HG03565 (cell line): ENCODE data around the gene CCNJL.
"Not testable (repeated sequence)": the region's sequence is repeated elsewhere in the genome, so short reads cannot be mapped to it uniquely, and the experiment has no call there.

Source experiments
- ATAC-seq: cut with Tn5 transposase; IDR thresholded peaks from one replicate; pipeline ENCODE4 v1.9.1; 2021; ENCODE audit warnings: mild to moderate bottlenecking, moderate library complexity; ENCODE audit not compliant: unreplicated experiment

Gene CCNJL

DNA sequence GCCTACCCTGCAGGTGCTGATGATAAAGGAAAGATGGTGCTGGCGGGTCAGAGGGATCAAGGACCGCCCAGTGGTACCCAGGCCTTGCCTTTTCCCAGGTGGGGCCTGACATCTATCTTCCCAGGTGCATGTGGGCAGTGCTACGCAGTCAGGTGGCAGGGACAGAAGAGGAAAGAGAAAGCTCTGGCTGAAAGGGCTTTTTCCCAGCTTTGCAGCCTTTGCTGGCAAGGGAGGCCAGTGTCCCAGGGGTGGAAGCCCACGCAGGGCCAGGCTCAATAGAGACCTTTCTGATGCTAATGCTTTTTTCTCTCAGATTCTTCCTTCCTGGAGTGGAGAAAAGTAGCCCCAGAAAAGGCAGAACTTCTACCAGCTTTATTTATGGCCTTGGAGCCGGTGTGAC is 46.3 kb downstream of the CCNJL start:
- ATAC-seq: no peak

DNA sequence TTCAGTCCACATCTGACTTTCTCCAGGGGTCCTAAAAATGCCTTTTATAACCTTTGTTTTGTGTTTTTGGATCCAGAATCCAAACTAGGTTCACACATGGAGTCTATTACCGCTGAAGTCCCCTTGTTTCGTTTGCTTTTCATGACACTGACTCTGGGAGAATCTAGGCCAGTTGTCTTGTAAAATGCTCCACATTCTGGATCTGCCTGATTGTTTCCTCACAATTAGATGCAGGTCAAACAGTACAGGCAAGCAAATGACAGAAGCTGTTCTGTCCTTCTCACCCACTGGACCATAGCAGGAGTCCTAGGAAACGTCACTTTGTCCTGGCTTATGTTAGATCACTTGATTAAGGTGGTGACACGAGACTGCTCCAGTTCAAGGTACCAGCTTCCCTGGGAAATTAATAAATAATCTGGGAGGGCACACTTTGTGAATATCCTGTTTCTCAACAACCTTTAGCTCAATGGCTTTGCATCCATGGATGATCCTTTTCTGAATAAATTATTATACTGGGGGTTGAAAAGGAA is 49.0 kb downstream of the CCNJL start:
- ATAC-seq: no peak

DNA sequence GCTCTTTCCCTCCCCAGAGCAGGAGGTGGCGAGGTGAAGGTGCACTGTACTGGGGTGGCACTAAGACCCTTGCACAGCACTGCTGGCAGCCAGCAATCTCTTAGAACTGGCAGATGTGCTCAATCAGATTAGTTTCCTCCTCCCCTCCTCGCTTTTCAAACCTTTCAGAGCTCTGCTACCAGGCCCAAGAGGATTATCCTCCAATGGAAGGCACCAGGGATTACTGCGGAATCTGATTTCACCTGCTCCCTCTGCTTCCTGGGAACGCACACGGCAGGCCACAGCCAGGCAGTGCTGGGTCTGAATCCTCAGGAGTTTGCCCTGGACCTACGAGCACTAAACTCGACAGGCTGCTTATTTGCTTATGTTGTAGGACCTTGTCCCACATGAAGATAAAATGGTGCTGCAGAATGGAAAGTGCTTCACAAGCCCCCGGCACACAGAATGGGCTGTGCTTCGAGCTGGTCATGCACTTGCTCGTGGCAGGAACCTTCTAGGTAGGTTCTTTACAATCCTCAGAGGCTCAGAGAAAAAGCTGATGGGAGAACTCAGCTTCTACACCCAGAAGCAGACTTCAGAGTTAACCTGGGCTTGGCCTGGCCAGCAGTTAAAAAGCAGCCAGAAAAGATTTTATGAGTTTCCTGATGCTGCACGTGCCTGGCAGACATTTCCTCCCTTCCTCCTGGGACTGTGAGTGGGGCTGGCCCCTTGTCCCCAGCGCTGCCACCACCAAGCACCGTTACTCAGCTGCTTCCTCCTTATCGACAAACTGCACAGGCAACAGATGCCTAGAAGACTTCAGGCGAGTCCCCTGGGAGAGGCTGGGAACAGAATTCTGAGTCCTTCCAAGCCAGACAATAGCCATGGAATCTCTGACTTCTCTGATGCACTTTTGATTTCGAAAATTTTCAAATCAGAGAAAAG is 50.0 kb downstream of the CCNJL start:
- no peak for ATAC-seq

DNA sequence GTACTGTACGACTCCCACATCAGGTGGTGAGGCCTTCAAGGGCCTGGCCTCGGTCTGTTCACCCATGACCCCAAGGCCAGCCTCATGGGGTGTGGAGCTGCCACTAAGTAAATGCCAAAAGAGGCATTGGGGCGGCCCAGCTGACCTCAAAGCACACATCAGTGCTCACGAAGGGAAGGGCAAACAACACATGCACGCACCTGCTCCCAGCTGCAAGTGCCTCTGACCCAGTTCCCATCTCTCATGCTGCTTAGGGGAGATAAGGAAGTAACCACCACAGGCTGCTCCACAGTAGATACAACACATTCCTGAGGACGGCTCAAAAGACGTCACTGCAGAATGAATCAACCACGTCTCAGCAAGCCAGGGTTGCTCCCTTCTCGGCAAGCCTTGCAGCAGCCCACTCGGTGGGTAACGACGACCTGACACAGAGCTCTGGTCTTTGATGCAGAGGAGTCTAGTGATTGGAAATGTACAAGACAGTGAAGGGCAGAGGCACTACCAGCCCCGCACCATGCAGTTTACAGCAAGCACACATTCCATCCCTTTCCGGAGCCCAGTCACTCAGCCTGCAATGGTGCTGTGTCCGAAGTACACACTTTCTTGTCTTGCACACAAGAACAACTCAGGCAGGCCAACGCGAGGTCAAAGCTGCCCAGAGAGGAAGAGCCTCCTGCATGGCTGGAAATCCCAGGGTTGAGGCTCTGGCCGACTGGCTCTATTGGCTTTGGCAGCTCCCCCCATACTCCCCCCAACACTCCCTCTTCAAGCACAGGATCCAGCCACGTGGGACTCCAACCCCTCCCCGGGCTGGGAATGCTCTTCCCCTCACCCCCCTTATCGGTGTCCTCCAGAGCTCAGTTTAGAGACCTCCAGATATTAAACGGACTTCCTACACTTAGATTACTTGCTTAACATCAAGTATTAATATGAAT is 51.2 kb downstream of the CCNJL start:
- ATAC-seq: no peak

DNA sequence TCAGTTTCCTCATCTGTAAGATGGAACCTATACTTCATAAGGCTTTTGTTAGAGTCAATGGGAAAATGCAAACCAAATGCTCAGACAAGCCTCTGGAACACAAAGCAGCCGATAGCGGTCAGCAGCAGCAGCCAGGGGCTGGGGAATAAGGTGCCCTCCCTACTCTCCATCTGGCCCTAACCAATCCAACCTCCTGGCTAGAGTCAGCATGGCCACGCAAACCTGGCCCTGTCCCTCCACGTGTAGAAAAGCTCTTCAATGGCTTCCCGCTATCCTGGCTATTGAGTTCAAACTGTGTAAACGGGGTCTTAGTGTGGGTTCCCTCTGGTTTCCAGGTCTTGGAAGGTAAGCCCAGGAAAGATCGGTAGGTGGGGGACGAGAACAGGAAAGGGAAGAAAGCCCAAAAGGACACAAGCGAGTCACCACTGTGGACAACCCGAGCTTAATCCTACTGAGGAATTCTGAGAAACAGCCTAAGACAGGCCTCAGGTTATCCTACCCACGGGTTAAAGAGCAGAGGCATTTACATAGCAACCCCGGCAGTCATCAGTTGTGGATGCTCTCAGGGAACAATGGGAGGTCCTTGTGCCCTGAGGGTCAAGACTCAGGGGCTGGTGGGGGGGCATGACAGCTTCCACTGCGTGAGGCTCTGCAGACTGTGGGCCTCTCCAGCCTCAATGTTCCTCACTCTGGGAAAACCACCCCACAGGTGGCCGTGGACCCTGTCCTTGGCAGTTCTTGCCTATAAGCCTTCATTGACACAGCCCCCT is 52.2 kb downstream of the CCNJL start:
- no peak for ATAC-seq

DNA sequence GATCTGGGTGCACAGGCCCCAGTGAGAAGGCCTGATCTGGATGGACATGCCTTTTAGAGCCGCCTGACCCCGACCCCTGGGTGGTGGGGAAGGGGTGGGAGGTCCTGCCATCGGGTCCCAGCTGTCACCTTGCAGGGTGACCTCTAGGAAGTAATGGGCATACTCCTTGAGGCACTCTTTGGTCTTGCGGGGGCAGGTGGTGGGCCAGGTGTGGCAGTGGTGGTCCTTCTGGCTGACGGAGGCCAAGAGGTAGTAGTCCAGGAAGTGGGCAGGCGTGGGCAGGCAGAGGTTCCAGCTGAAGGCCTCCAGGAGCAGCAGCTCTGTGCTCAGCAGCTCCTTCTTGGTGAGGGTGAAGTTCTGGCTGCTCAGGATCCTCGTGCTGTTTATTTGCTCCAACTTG is 53.0 kb downstream of the CCNJL start:
- no peak for ATAC-seq

DNA sequence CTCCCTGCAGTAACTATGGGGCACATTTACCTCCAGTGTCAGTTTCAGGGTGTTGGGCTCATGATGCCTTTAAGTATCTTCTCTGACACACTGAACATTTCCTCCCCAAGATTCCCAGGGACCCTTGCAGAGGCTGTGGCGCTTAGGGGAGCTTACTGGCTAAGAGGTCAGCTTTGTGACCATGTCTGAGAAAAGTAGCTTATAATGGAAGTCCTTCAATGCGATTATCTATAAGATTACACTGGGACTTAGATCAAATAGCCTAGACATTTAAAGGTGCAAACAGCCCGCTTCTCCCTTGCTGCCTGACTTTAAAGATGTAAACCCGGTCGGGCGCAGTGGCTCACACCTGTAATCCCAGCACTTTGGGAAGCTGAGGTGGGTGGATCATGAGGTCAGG is 57.7 kb downstream of the CCNJL start:
- ATAC-seq: no peak

DNA sequence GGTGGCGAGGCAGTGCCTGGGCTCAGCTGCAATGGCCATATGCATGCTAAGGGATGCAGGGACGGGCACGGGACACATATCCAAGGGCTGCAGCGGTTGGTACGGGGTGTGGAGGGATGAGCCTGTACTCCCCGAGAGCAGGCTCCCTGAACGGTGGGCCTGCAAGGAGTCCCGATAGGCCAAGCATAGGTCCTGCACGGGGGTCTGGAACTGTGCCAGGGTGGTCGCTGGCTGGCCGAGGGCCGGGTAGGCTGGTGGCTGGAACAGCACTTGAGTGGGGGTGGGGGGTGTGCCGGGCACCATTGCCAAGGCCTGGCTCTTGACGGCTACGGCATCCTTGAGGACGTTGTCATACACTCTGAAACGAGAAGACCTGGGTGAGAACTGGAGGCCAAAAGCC is 58.9 kb downstream of the CCNJL start:
- no peak for ATAC-seq

DNA sequence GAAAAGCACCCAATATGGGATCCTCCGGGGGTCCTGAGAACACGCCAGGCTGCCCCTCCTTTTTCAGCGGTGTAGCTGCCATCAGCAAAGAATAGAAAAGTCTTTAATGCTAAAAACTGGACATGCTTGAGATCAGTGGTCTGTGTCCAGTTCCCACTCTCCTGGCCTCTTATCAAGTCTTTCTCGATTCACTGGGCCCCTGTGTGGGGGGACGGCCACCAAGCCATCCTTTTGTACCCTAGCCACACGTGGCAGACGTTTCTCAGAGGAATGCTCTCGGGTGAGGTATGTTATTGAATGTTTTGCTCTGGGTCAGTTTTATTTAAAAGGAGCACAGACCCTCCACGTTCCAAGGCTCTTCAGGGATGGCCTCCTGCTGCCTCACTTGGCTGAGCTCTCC is 59.4 kb downstream of the CCNJL start:
- ATAC-seq: no peak

DNA sequence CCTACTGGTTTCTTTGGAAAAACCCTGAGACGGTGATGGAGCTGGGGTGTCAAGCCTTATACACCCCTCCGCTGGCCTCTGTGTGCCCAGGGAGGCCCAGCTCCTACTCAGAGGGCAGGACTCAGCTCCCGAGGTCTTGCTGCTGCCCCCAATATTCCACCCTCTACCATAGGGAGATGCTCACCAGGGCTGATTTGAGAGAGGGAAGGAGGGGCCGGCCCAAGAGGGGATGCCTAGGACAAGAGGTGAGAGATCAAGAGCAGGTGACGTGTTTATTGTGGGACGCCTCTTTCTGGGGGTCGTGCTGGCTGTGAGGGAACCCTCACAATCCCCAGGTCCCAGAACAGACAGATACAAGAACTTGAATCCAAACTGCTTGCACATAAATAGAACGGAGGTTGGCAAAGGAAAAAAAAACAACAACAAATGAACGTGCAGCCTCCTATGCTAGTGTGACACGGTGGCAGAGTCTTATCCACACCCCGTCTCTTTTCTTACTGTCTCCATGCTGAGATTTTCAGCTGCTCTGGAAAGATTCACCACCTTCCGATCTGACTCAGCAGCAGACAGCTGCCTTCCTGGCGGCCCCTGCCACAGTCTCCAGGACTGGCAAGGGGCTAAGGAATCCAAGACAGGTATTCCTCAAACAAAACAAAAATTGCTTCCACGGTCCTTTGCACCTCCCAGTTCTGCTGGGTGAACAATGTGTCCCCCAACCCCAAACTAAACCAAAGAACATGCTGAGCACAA is 60.8 kb downstream of the CCNJL start:
- no peak for ATAC-seq

DNA sequence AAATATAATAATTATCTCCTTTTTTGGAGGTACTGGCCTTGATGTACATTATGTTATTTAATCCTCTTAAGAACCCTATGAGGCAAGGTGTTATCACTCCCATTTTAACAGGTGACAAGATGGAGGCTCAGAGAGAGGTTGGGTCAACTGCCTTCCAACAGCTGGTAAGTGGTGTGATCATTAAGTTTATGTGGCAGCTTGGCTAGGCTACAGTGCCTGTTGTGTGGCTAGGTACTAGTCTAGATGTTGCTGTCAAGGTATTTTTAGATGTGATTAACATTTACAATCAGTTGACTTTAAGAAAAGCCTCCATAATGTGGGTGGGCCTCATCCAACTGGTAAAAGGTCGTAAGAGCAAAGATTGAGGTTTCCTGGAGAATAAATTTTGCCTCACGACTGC is 61.5 kb downstream of the CCNJL start:
- ATAC-seq: no peak

DNA sequence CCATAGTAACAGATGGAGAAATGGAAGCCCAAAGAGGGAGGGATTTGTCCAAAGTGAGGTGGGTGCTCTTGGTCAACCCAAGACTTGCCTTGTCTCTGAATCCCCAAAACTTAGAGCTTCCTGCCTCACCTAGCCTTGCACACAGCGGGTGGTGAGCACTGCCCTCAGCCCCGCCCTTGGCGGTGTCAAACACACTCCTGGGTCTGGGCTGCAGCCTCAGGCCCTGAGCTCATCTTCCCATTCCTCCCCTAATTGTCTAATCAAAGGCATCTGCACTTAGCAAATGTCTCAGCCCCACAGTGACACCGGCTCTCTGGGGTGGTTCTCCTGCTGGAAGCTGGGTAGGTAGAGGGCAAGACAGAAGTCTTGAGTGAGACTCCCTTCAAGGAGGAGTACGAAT is 62.1 kb downstream of the CCNJL start:
- no peak for ATAC-seq

DNA sequence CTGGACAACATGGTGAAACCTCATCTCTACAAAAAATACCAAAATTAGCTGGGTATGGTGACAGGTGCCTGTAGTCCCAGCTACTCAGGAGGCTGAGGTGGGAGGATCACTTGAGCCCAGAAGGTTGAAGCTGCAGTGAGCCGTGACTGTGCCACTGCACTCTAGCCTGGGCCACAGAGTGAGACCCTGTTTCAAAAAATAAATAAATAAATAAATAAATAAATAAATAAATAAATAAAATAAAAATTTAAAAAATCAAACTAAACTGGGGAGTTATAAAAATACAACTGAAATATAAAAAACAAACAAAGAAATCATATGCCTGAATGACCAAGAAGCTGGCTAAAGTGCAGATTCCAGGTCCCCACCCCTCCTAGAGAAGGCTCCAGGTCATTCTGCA is 62.8 kb downstream of the CCNJL start:
- not testable (repeated sequence) for ATAC-seq

DNA sequence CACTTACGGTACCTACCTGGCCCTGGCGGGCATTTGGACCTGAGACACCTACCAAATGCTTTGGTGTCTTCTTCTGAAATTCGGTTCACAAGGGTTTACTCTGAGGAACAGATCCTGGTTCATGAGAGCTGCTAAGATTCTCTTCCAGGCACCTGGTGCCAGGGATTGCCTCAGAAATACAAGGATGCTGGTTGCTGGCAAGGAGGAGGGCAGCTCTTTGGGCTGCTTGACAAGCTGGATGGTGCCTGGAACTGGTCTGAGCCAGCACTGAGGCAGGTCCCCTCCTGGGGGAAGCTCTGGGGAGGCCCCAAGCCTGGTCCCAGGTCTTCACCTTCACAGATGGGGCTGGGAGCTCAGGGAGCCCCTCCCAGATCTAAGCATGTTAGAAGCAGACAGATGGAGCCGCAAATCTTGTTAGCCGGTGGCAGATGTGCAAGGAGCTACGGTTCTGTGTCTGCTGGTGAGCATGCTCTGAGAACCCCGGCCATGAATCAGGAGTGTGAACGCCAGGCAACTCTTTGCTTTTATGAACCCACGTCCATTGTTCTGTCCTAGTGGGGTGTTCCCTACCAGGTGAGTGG is 66.8 kb downstream of the CCNJL start:
- ATAC-seq: no peak

DNA sequence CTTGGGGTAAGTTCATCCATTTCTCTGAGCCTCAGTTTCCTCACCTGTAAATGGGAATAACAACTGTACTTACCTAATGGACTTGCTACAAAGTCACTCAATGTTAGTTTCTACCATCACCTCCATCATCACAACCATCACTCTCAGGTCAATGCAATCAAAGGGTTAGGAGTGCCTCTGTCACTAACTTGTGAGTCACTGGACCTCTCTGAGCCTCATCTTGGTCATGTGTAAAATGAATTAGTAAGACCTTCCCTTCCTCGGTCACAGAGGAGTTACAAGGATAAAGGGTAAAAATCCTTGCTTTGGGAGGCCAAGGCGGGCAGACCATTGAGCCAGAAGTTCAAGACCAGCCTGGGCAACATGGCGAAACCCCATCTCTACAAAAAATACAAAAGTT is 70.2 kb downstream of the CCNJL start:
- ATAC-seq: no peak

DNA sequence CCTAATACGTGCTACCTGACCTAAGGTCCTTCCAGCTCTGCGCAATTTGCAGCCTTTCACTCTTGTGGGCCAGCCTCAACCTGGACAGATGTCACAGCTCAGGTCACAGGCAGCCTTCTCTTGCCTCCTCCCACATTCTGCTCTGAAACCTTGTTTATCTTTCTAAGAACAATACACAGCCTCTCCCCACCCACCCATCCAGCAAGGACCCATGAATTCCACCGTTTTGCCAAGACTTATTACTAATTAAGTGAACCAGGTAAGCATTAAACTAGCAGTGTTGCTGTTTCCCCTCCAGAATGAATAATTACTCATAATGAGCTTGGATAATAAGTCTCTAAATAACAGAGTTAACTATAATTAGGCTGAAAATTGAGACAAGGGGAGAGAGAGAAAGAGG is 72.0 kb downstream of the CCNJL start:
- ATAC-seq: no peak

DNA sequence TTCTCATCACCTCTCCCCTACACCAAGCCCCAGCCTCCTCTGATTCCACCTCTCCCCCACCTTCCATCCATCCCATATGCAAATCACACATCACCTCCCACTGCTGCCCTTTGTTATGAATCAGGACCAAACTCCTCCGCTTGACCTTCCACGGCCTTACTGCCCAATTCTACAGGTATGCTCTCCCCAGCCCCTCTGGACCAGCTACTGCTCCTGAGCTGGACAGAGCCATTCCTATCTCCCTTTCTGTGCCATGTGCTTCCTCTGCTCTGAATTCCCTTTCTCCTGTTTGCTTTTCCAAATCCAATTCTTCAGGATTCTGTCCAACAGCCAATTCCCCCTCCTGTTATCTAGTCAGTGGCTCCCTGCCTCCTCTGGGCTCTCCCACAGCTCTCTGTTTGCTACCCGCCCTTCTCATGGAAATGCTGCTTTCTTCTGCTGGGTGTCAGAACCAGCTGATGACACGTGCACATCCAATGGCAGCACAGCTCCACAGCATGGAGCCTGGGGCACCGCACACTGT is 74.7 kb downstream of the CCNJL start:
- ATAC-seq: no peak

DNA sequence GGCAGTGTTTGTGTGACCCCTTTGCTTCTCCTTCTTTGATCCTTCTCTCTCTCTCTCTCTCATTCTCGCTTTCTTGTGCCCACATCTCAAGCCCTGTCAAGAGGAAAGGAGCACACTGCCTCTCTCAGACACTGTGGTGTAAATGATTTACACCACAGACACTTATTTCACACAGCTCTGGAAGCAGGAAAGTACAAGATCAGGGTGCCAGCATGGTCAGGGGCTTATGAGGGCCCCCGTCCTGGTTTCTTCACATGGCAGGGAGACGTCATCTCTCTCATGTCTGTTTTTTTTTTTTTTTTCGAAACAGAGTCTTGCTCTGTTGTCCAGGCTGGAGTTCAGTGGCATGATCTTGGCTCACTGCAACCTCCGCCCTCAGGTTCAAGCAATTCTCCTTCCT is 76.6 kb downstream of the CCNJL start:
- no peak for ATAC-seq

DNA sequence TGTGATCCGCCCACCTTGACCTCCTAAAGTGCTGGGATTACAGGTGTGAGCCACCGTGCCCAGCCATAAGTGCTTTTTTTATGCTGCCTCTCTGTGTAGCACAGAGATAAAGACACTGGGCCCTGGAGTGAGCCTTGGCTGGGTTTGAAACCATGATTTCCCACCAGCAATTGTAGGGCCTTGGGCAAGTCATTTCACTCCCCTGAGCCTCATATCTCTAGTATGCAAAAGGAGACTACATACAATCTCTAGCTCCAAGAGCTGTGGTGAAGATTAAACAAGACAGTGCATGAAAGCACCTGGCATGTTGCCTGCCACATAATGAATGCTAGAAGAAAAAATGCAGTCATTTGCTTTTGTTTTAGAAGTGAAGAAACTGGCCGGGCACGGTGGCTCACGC is 79.1 kb downstream of the CCNJL start:
- ATAC-seq: no peak
